ENCODE results near the gene JAK1. TPM values are rescaled to one million over a fixed set of nuclear protein-coding genes. Genes with fewer than 3 reads are reported as not detected.
A peak's percentile ranks its signal among the peaks of the same experiment; 100 is the strongest.

JAK1 gene
- total and polyA plus RNA-seq, 9 of the 15 experiments (the other 6 are each of a cell fraction or from before 2014, with no cell fraction given): 9.7 to 44.1 (median 42.5) TPM

- TF ChIP-seq ZNF609 (CRISPR knock-in tag; IDR thresholded peaks at IDR 0.05; ENCODE audit: borderline replicate concordance) (no peak), NFRKB (IDR thresholded peaks at IDR 0.05; ENCODE audit: low read depth) (no peak), C11orf30 (IDR thresholded peaks at IDR 0.05; ENCODE audit: low read depth) (no peak), RBM25 (IDR thresholded peaks at IDR 0.05; ENCODE audit: low read depth, low read length, severe bottlenecking) (peak; percentile 60), TRIM24 (IDR thresholded peaks at IDR 0.05) (no peak), MYBL2 (IDR thresholded peaks at IDR 0.05; ENCODE audit: low read depth) (no peak), MYBL2 (CRISPR knock-in tag; IDR thresholded peaks at IDR 0.05; ENCODE audit: borderline replicate concordance) (no peak), CC2D1A (IDR thresholded peaks at IDR 0.05) (no peak), MNT (conservative IDR thresholded peaks at IDR 0.05) (no peak), E2F3 (CRISPR knock-in tag; IDR thresholded peaks at IDR 0.05) (no peak), MTA3 (IDR thresholded peaks at IDR 0.05; ENCODE audit: borderline replicate concordance) (no peak), PATZ1 (CRISPR knock-in tag; IDR thresholded peaks at IDR 0.05; ENCODE audit: borderline replicate concordance) (no peak), ZNF354B (CRISPR knock-in tag; IDR thresholded peaks at IDR 0.05) (no peak), ZFP91 (CRISPR knock-in tag; IDR thresholded peaks at IDR 0.05) (no peak), GATA2 (CRISPR knock-in tag; IDR thresholded peaks at IDR 0.05) (no peak), BCOR (IDR thresholded peaks at IDR 0.05) (peak; percentile 53; the same call in 1 of the 2 replicates), FOXJ3 (CRISPR knock-in tag; IDR thresholded peaks at IDR 0.05) (no peak), MCM3 (IDR thresholded peaks at IDR 0.05) (no peak), CBX8 (IDR thresholded peaks at IDR 0.05; ENCODE audit: borderline replicate concordance, extremely low read depth, low read depth, low read length, poor library complexity, severe bottlenecking) (no peak), GABPB2 (CRISPR knock-in tag; conservative IDR thresholded peaks at IDR 0.05) (no peak)
These were observed 33.4 kb downstream of the JAK1 start (continued) for GRCh38 chr1:64932962-64933295.

All from K562 (cell line).